Measurements from ENCODE around the gene RTP3. TPM values are rescaled to one million over a fixed set of nuclear protein-coding genes. Genes with fewer than 3 reads are reported as not detected.

RTP3 gene
- total and polyA plus RNA-seq, 2 experiments from 2014 or later = 0.16 TPM; not detected in 1

GRCh38 chr3:46503200-46503874 lies 5.6 kb downstream of the RTP3 start:
- Histone ChIP-seq H2AFZ (0 out of 2 replicates have a peak overlapping the region, but pooled peaks have one; percentile 59), H3K4me2 (no peak overlapping the region), H3K9me2 (ENCODE audit: insufficient read depth) (peaks cover 6% of the 10 kb centered on the region; the same call in 1 of the 2 replicates), H3K79me2 (replicated peaks; ENCODE audit: insufficient read depth) (no peaks in the 10 kb centered on the region), H3F3A (replicated peaks; ENCODE audit: low read depth) (peaks cover 8% of the 10 kb centered on the region; the same call in 1 of the 2 replicates), H4K20me1 (replicated peaks; ENCODE audit: insufficient read depth) (no peaks in the 10 kb centered on the region), H3K4me3 (no peak overlapping the region), H3K36me3 (ENCODE audit: insufficient read depth) (no peaks in the 10 kb centered on the region), H3K27me3 (ENCODE audit: insufficient read depth) (no peaks in the 10 kb centered on the region), H3K4me1 (ENCODE audit: insufficient read depth) (peaks cover 24% of the 10 kb centered on the region), H3K27ac (ENCODE audit: low read depth) (no peak overlapping the region)
- Mint-ChIP-seq H3K9me3 (no peaks in the 10 kb centered on the region), H3K27me3 (ENCODE audit: insufficient read depth, low read depth, poor library complexity) (peaks cover 18% of the 10 kb centered on the region), H3K4me1 (peaks cover 34% of the 10 kb centered on the region), H3K27ac (peak overlapping the region; percentile 64; the same call in 1 of the 2 replicates), H3K36me3 (ENCODE audit: low read depth) (no peaks in the 10 kb centered on the region; the same call in 2 of the 3 replicates), H3K4me3 (no peak overlapping the region)
- TF ChIP-seq STAT1 (IDR thresholded peaks at IDR 0.05; ENCODE audit: unreplicated experiment) (no peak), NANOG (IDR thresholded peaks at IDR 0.05; ENCODE audit: borderline replicate concordance) (no peak), REST (IDR thresholded peaks at IDR 0.05; ENCODE audit: unreplicated experiment) (no peak)
- TF ChIP-seq, protein P1, sequence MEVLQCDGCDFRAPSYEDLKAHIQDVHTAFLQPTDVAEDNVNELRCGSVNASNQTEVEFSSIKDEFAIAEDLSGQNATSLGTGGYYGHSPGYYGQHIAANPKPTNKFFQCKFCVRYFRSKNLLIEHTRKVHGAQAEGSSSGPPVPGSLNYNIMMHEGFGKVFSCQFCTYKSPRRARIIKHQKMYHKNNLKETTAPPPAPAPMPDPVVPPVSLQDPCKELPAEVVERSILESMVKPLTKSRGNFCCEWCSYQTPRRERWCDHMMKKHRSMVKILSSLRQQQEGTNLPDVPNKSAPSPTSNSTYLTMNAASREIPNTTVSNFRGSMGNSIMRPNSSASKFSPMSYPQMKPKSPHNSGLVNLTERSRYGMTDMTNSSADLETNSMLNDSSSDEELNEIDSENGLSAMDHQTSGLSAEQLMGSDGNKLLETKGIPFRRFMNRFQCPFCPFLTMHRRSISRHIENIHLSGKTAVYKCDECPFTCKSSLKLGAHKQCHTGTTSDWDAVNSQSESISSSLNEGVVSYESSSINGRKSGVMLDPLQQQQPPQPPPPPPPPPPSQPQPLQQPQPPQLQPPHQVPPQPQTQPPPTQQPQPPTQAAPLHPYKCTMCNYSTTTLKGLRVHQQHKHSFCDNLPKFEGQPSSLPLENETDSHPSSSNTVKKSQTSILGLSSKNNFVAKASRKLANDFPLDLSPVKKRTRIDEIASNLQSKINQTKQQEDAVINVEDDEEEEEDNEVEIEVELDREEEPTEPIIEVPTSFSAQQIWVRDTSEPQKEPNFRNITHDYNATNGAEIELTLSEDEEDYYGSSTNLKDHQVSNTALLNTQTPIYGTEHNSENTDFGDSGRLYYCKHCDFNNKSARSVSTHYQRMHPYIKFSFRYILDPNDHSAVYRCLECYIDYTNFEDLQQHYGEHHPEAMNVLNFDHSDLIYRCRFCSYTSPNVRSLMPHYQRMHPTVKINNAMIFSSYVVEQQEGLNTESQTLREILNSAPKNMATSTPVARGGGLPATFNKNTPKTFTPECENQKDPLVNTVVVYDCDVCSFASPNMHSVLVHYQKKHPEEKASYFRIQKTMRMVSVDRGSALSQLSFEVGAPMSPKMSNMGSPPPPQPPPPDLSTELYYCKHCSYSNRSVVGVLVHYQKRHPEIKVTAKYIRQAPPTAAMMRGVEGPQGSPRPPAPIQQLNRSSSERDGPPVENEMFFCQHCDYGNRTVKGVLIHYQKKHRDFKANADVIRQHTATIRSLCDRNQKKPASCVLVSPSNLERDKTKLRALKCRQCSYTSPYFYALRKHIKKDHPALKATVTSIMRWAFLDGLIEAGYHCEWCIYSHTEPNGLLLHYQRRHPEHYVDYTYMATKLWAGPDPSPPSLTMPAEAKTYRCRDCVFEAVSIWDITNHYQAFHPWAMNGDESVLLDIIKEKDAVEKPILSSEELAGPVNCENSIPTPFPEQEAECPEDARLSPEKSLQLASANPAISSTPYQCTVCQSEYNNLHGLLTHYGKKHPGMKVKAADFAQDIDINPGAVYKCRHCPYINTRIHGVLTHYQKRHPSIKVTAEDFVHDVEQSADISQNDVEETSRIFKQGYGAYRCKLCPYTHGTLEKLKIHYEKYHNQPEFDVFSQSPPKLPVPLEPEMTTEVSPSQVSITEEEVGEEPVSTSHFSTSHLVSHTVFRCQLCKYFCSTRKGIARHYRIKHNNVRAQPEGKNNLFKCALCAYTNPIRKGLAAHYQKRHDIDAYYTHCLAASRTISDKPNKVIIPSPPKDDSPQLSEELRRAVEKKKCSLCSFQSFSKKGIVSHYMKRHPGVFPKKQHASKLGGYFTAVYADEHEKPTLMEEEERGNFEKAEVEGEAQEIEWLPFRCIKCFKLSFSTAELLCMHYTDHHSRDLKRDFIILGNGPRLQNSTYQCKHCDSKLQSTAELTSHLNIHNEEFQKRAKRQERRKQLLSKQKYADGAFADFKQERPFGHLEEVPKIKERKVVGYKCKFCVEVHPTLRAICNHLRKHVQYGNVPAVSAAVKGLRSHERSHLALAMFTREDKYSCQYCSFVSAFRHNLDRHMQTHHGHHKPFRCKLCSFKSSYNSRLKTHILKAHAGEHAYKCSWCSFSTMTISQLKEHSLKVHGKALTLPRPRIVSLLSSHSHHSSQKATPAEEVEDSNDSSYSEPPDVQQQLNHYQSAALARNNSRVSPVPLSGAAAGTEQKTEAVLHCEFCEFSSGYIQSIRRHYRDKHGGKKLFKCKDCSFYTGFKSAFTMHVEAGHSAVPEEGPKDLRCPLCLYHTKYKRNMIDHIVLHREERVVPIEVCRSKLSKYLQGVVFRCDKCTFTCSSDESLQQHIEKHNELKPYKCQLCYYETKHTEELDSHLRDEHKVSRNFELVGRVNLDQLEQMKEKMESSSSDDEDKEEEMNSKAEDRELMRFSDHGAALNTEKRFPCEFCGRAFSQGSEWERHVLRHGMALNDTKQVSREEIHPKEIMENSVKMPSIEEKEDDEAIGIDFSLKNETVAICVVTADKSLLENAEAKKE (CRISPR knock-in tag; IDR thresholded peaks at IDR 0.05) = no peak
- ATAC-seq (no peak), DNase-seq (ENCODE audit: low spot score) (no peak)

Data from GM23338 (cell line).